ENCODE measurements around the gene CCDC178. TPM values are rescaled to one million over a fixed set of nuclear protein-coding genes. Genes with fewer than 3 reads are reported as not detected.

CCDC178 gene
- polyA plus RNA-seq, 2 of the 4 experiments (the other 2 are of a cell fraction), result 0.06 TPM; not detected in 1

- CTCF ChIA-PET, result no interaction called here
- no peaks in the 10 kb centered on the region for H3K4me1 ChIP-seq
- H3K4me3 ChIP-seq, result no peak overlapping the region
- POLR2A ChIA-PET, result no interaction called here
- DNase-seq (ENCODE audit: low read depth in 1 of 2, low spot score in 1 of 2), result no peak
- no peak for TF ChIP-seq MYC (IDR thresholded peaks at IDR 0.05; ENCODE audit: borderline replicate concordance, low read length)
- no peak for TF ChIP-seq PHF8 (IDR thresholded peaks at IDR 0.05; ENCODE audit: borderline replicate concordance, low read depth)
- no peak for TF ChIP-seq FOSL2 (IDR thresholded peaks at IDR 0.05)
- no peak for TF ChIP-seq FOSL2 (CRISPR knock-in tag; IDR thresholded peaks at IDR 0.05)
- TF ChIP-seq RARB (CRISPR knock-in tag; IDR thresholded peaks at IDR 0.05), result no peak
- no peak for TF ChIP-seq BHLHE40 (IDR thresholded peaks at IDR 0.05; ENCODE audit: low read depth, low read length)
- no peak for TF ChIP-seq NFE2L2 (conservative IDR thresholded peaks at IDR 0.05; ENCODE audit: low read length)
- no peak for TF ChIP-seq EP300 (IDR thresholded peaks at IDR 0.05)
- TF ChIP-seq, protein P1, sequence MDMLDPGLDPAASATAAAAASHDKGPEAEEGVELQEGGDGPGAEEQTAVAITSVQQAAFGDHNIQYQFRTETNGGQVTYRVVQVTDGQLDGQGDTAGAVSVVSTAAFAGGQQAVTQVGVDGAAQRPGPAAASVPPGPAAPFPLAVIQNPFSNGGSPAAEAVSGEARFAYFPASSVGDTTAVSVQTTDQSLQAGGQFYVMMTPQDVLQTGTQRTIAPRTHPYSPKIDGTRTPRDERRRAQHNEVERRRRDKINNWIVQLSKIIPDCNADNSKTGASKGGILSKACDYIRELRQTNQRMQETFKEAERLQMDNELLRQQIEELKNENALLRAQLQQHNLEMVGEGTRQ (IDR thresholded peaks at IDR 0.05), result no peak
- TF ChIP-seq FOSB (CRISPR knock-in tag; IDR thresholded peaks at IDR 0.05), result no peak
- H3K27ac ChIP-seq, result no peak overlapping the region
- no peaks in the 10 kb centered on the region for H3K9me3 ChIP-seq
- FAIRE-seq, result no peak
- H3K4me2 ChIP-seq, result no peak overlapping the region
- no peak for ATAC-seq
These were observed 245.7 kb downstream of the CCDC178 start for GRCh38 chr18:33194793-33195192.

DNA sequence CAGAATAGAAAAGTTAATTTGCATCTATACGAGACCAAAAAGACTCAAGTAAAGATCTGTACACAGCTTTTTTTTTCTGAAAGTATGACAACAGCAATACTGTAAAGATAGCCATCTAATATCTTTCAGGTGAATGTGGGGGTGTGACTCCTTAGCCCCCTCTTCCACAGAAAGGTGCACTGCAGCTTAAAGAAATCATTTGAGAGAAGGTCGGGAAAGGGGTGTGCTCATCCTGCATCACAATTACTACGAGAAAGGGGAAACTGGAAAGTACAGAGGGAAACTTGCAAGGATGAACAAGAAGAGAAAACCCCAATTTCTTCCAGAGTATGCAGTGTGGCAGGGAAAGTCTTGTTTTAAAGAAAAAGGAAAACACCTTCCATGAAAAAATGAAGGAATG, 255.6 kb downstream of the CCDC178 start:
- TF ChIP-seq HES2 (IDR thresholded peaks at IDR 0.05) (no peak), MYC (IDR thresholded peaks at IDR 0.05; ENCODE audit: borderline replicate concordance, low read length) (no peak), JUNB (IDR thresholded peaks at IDR 0.05) (no peak), POLR2AphosphoS2 (conservative IDR thresholded peaks at IDR 0.05; ENCODE audit: low read length) (no peak), CHD4 (IDR thresholded peaks at IDR 0.05; ENCODE audit: borderline replicate concordance) (no peak), NFE2L2 (conservative IDR thresholded peaks at IDR 0.05; ENCODE audit: low read length) (no peak), GATA3 (IDR thresholded peaks at IDR 0.05; ENCODE audit: borderline replicate concordance) (no peak), ELK1 (IDR thresholded peaks at IDR 0.05; ENCODE audit: low read depth, low read length) (no peak), TFCP2L1 (CRISPR knock-in tag; IDR thresholded peaks at IDR 0.05) (no peak), EHMT2 (IDR thresholded peaks at IDR 0.05; ENCODE audit: low read depth) (no peak)
- H3K4me2 ChIP-seq, result no peak overlapping the region
- DNase-seq (ENCODE audit: low read depth in 1 of 2, low spot score in 1 of 2) (no peak), FAIRE-seq (no peak), ATAC-seq (no peak)
- CTCF ChIA-PET, result no interaction called here
- H3K4me3 ChIP-seq, result no peak overlapping the region
- no peak overlapping the region for H3K27ac ChIP-seq
- 9% methylated on average over 3 of the region's 3 CpGs for WGBS (ENCODE audit: missing lambda C conversion rate)
- no peaks in the 10 kb centered on the region for H3K9me3 ChIP-seq
- POLR2A ChIA-PET, result no interaction called here
- no peaks in the 10 kb centered on the region for H3K4me1 ChIP-seq

DNA sequence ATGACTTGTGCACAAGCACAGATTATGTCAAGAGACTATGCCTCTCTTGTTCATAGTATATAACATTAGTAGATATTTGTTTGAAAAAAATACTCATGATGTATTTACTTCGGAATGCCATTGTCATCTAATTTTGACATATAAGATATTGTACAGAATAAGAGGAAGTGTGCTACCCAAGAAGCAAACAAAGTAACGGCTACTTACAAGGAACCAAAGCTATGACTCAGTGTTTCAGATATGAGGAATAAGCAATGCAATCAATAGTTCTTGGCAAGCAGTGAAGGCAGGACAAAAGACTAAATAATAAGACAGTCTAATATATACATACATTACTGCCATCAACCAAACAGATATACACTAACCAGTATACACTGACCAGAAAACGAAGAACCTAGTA, 256.3 kb downstream of the CCDC178 start:
- CTCF ChIA-PET, result no interaction called here
- H3K4me1 ChIP-seq, result no peaks in the 10 kb centered on the region
- H3K9me3 ChIP-seq, result no peaks in the 10 kb centered on the region
- POLR2A ChIA-PET, result no interaction called here
- WGBS (ENCODE audit: missing lambda C conversion rate), result 0% methylated on average over 3 of the region's 3 CpGs
- no peak for ATAC-seq
- H3K4me2 ChIP-seq, result no peak overlapping the region
- H3K4me3 ChIP-seq, result no peak overlapping the region
- no peak for FAIRE-seq
- H3K27ac ChIP-seq, result no peak overlapping the region
- DNase-seq (ENCODE audit: low read depth in 1 of 2, low spot score in 1 of 2), result no peak
- TF ChIP-seq, protein P2, sequence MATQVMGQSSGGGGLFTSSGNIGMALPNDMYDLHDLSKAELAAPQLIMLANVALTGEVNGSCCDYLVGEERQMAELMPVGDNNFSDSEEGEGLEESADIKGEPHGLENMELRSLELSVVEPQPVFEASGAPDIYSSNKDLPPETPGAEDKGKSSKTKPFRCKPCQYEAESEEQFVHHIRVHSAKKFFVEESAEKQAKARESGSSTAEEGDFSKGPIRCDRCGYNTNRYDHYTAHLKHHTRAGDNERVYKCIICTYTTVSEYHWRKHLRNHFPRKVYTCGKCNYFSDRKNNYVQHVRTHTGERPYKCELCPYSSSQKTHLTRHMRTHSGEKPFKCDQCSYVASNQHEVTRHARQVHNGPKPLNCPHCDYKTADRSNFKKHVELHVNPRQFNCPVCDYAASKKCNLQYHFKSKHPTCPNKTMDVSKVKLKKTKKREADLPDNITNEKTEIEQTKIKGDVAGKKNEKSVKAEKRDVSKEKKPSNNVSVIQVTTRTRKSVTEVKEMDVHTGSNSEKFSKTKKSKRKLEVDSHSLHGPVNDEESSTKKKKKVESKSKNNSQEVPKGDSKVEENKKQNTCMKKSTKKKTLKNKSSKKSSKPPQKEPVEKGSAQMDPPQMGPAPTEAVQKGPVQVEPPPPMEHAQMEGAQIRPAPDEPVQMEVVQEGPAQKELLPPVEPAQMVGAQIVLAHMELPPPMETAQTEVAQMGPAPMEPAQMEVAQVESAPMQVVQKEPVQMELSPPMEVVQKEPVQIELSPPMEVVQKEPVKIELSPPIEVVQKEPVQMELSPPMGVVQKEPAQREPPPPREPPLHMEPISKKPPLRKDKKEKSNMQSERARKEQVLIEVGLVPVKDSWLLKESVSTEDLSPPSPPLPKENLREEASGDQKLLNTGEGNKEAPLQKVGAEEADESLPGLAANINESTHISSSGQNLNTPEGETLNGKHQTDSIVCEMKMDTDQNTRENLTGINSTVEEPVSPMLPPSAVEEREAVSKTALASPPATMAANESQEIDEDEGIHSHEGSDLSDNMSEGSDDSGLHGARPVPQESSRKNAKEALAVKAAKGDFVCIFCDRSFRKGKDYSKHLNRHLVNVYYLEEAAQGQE (IDR thresholded peaks at IDR 0.05), result no peak
- TF ChIP-seq ZSCAN20 (CRISPR knock-in tag; IDR thresholded peaks at IDR 0.05) (no peak), BCL3 (IDR thresholded peaks at IDR 0.05) (no peak), RAD21 (conservative IDR thresholded peaks at IDR 0.05 in 1 of 2, IDR thresholded peaks at IDR 0.05 in 1 of 2) (no peak), RCOR1 (IDR thresholded peaks at IDR 0.05; ENCODE audit: low read depth, low read length) (no peak), HOXB13 (CRISPR knock-in tag; IDR thresholded peaks at IDR 0.05; ENCODE audit: low read depth) (no peak), ELK1 (IDR thresholded peaks at IDR 0.05; ENCODE audit: low read depth, low read length) (no peak), PHF8 (IDR thresholded peaks at IDR 0.05; ENCODE audit: borderline replicate concordance, low read depth) (no peak)
- TF ChIP-seq, protein P3, sequence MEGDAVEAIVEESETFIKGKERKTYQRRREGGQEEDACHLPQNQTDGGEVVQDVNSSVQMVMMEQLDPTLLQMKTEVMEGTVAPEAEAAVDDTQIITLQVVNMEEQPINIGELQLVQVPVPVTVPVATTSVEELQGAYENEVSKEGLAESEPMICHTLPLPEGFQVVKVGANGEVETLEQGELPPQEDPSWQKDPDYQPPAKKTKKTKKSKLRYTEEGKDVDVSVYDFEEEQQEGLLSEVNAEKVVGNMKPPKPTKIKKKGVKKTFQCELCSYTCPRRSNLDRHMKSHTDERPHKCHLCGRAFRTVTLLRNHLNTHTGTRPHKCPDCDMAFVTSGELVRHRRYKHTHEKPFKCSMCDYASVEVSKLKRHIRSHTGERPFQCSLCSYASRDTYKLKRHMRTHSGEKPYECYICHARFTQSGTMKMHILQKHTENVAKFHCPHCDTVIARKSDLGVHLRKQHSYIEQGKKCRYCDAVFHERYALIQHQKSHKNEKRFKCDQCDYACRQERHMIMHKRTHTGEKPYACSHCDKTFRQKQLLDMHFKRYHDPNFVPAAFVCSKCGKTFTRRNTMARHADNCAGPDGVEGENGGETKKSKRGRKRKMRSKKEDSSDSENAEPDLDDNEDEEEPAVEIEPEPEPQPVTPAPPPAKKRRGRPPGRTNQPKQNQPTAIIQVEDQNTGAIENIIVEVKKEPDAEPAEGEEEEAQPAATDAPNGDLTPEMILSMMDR (IDR thresholded peaks at IDR 0.05), result no peak
